ENCODE data around the gene LIN7C.

The LIN7C gene

GRCh38 chr11:27462543-27462942, 44.0 kb downstream of the LIN7C start:
- TF ChIP-seq CTCF (IDR thresholded peaks at IDR 0.05), result no peak
- no peaks in the 10 kb centered on the region for H3K27me3 ChIP-seq
- peaks cover 0 to 5% of the 10 kb centered on the region in 2 experiments for H3K4me1 ChIP-seq (ENCODE audit: control insufficient read depth in 1 of 2, insufficient read depth in 1 of 2, low read depth in 1 of 2, low read length in 1 of 2)
- H3K36me3 ChIP-seq, result no peaks in the 10 kb centered on the region
- H3K4me3 ChIP-seq (ENCODE audit: low read depth in 1 of 2, low read length in 1 of 2), result no peak overlapping the region
- H3K27ac ChIP-seq, result no peak overlapping the region
- H3K9me3 ChIP-seq, result no peaks in the 10 kb centered on the region

- no peak overlapping the region for H3K27ac ChIP-seq
- peaks cover 0 to 5% of the 10 kb centered on the region in 2 experiments for H3K4me1 ChIP-seq (ENCODE audit: control insufficient read depth in 1 of 2, insufficient read depth in 1 of 2, low read depth in 1 of 2, low read length in 1 of 2)
Observed at GRCh38 chr11:27460158-27460978, 46.2 kb downstream of the LIN7C start.

GRCh38 chr11:27459191-27459590, 47.4 kb downstream of the LIN7C start:
- H3K9me3 ChIP-seq, result no peaks in the 10 kb centered on the region
- no peak overlapping the region for H3K4me3 ChIP-seq (ENCODE audit: low read depth in 1 of 2, low read length in 1 of 2)
- no peaks in the 10 kb centered on the region for H3K36me3 ChIP-seq
- no peaks in the 10 kb centered on the region for H3K27me3 ChIP-seq
- peaks cover 0 to 5% of the 10 kb centered on the region in 2 experiments for H3K4me1 ChIP-seq (ENCODE audit: control insufficient read depth in 1 of 2, insufficient read depth in 1 of 2, low read depth in 1 of 2, low read length in 1 of 2)
- no peak overlapping the region for H3K27ac ChIP-seq
- TF ChIP-seq CTCF (IDR thresholded peaks at IDR 0.05), result no peak

More at GRCh38 chr11:27460158-27460978, 46.2 kb downstream of the LIN7C start:
- TF ChIP-seq CTCF (IDR thresholded peaks at IDR 0.05), result no peak
- H3K4me3 ChIP-seq (ENCODE audit: low read depth in 1 of 2, low read length in 1 of 2), result no peak overlapping the region
- no peaks in the 10 kb centered on the region for H3K36me3 ChIP-seq
- no peaks in the 10 kb centered on the region for H3K27me3 ChIP-seq
- H3K9me3 ChIP-seq, result no peaks in the 10 kb centered on the region

GRCh38 chr11:27458182-27458581, 48.4 kb downstream of the LIN7C start:
- no peak for TF ChIP-seq CTCF (IDR thresholded peaks at IDR 0.05)
- no peak overlapping the region for H3K27ac ChIP-seq
- H3K9me3 ChIP-seq, result no peaks in the 10 kb centered on the region
- H3K36me3 ChIP-seq, result no peaks in the 10 kb centered on the region
- no peaks in the 10 kb centered on the region for H3K27me3 ChIP-seq
- peaks cover 0 to 5% of the 10 kb centered on the region in 2 experiments for H3K4me1 ChIP-seq (ENCODE audit: control insufficient read depth in 1 of 2, insufficient read depth in 1 of 2, low read depth in 1 of 2, low read length in 1 of 2)
- no peak overlapping the region for H3K4me3 ChIP-seq (ENCODE audit: low read depth in 1 of 2, low read length in 1 of 2)

GRCh38 chr11:27456795-27457329, 49.7 kb downstream of the LIN7C start:
- no peak overlapping the region for H3K27ac ChIP-seq
- TF ChIP-seq CTCF (IDR thresholded peaks at IDR 0.05), result no peak
- no peak overlapping the region for H3K4me3 ChIP-seq (ENCODE audit: low read depth in 1 of 2, low read length in 1 of 2)
- H3K36me3 ChIP-seq, result no peaks in the 10 kb centered on the region
- H3K4me1 ChIP-seq (ENCODE audit: control insufficient read depth in 1 of 2, insufficient read depth in 1 of 2, low read depth in 1 of 2, low read length in 1 of 2), result no peaks in the 10 kb centered on the region
- H3K9me3 ChIP-seq, result no peaks in the 10 kb centered on the region
- no peaks in the 10 kb centered on the region for H3K27me3 ChIP-seq

Measured in neutrophil (primary cell).